Neural progenitor cell (in vitro differentiated cells): ENCODE measurements around the gene RNF111.

Experiments used
- CTCF ChIP-seq: fragments of 200-600 bp; sonication (generic); IDR thresholded peaks from 2 replicates; pipeline ENCODE4 v1.5.1; 2017; ENCODE audit warnings: antibody characterized with exemption, mild to moderate bottlenecking
- EZH2 ChIP-seq: fragments of 200-600 bp; sonication (generic); IDR thresholded peaks from 2 replicates; pipeline ENCODE4 v1.6.1; 2017; ENCODE audit warnings: antibody characterized with exemption, mild to moderate bottlenecking, moderate library complexity

- no peak for TF ChIP-seq CTCF
- no peak for TF ChIP-seq EZH2
Measured at GRCh38 chr15:59029554-59029953, 42.1 kb downstream of the RNF111 start.
